Activated CD4-positive, alpha-beta T cell treated with anti-CD3 and anti-CD28 coated beads for 24 hours (primary cell): ENCODE measurements around the gene COL5A2.

Experiments
- DNase-seq, 2 donors: peaks; one replicate each; pipeline ENCODE4 v3.0.0-alpha.2; 2020; ENCODE audit warnings: low read depth in 2 of 2

COL5A2 gene

DNA sequence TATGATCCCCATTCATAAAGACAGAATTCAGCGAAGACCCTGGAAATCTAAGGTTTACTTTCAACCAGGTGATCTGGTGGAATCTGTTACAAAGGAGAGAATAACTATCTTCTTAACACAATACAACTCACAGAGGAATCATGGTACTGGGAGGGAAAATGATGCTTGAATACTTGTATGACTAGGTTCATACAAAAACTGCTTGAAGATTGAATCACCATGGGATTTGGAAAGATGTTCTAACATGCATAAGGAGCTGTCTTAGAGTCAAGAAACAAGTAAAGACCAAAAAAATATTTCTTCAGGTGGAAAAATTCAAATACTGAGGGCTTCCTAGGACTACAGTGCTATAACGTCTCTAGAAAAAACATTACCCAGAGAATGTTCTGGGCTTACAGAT, 32.2 kb downstream of the COL5A2 start:
- no peak for DNase-seq

GRCh38 chr2:189146553-189146952, 33.0 kb downstream of the COL5A2 start:
- no peak for DNase-seq

GRCh38 chr2:189144700-189145211, 34.8 kb downstream of the COL5A2 start:
- no peak for DNase-seq

- no peak for DNase-seq
These were observed 35.6 kb downstream of the COL5A2 start for GRCh38 chr2:189143925-189144324.

GRCh38 chr2:189142893-189143759, 36.4 kb downstream of the COL5A2 start:
- DNase-seq: peak; percentile 14 to 27

DNA sequence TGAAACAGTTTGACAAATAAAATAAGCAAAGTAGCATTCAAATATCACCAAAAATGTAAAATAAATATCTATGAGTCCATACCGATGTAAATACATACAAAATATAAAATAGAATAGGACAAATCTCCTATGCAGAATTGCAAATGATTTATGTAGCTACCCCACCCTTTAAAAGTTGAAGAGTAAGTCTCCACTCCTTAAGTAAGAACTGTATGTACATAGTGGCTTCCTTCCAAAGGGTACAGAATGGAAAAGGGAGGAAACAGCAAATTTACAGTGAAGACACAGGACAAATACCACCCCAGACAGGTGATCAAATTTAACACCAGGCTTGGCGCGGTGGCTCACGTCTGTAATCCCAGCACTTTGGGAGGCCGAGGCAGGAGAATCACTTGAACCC, 40.8 kb downstream of the COL5A2 start:
- no peak for DNase-seq

DNA sequence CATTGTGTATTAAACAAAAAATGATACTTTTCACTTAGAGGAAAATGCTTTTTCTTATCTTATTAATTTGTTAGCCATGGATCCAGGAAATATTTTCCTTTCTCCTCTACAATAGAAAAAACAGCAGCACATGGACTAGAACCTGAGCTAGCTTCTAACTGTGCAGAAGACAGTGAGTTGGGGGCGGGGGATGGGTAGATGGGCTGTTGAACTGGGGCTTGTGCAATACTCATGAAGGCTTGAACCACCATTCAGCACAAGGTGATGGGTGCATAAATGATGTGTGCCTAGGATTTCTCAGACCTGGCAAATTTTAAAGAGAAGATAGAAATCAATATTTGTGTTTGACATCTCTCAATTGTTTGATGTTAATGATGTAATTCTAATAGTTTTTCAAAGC, 42.0 kb downstream of the COL5A2 start:
- no peak for DNase-seq

- no peak for DNase-seq
These were observed 45.1 kb downstream of the COL5A2 start for GRCh38 chr2:189134485-189134884.

DNA sequence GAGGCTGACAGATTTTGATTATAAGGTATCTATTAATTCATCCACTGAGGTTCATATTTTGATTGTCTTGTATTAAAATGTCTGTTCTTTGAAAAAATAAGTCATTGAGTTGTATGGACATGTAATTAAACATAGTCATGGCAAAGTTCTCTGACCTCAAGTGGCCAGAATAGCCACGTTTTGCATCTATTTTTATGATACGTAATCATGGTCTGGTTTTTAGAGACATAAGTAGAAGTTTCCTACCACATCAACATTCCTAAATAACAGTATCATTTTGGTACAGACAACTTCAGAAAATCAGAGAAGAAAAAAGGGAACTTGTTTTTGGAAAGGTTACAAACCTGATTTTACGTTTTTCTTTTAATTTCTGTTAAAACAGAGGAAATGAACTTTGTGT, 47.6 kb downstream of the COL5A2 start:
- DNase-seq: no peak

DNA sequence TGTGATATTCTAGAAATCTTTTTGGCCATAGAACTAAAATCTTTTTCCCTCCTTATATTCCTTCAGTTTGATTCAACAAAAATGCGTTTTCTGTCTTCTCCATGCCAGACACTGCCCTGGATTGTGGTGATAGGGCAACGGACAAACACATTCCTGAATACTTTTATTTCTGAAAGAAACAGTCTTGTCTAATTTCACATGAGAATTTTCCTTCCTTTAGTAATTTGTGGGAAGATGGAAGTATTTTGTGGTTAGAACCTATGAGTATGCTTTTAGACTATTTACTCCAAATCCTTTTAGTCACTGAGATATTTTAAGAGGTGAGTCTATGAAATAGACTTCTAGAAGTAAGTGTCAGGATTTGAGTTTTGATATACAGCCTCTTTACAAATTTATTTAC, 49.6 kb downstream of the COL5A2 start:
- no peak for DNase-seq

GRCh38 chr2:189128970-189129369, 50.6 kb downstream of the COL5A2 start:
- DNase-seq: no peak

DNA sequence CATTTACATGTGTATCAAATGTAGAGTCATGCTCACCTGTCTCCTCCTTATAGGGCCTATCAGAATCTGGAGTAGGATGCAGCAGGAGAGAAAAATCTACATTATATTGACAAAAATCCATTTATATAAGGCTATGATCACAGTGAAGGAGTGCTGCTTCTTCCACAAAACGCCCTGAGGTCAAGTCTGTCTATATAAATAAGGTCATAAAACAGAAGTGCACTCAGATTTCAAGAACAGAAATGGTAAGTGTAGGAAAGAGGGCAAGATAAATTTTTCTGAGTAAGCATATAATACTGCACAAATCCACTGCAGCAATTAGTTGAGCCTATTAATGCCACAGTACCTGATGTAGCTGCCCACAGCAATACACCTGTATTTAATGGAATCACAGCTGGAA, 51.8 kb downstream of the COL5A2 start:
- no peak for DNase-seq

DNA sequence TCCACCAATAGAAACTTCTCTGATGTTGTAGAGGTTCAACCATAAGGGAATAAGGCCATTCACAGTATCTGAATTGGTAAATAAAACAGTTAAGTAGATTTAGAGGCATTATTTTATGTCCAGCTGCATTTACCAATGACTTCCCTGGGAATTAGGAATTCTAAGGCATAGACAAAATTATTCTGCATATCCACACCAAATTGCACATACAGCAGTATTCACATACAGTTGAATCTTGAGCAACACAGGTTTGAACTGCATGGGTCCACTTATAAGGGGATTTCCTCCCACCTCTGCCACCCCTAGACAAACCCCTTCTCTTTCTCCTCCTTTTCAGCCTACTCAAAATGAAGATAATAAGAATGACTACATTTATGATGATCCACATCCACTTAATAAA, 54.4 kb downstream of the COL5A2 start:
- no peak for DNase-seq

- no peak for DNase-seq
These were observed 55.4 kb downstream of the COL5A2 start for GRCh38 chr2:189124175-189124574.

GRCh38 chr2:189118386-189118785, 61.2 kb downstream of the COL5A2 start:
- DNase-seq: no peak

DNA sequence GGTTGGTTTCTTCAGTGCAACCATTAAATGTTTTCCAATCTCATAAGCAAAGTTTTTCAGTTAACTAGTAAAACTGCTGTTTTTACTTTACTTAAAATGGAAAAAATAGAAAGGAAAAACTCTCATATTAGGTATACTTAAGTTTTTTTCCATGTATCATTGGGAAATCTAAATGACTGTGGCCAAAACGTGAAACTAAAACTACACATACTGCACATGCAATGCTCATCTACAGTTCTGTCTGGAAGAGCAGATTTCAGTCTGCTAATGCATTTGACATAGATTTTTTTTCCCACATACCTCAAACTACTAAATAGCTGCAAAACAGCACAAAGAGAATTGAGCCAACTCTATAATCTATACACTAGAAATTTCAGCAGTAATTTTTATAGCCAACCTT, 62.6 kb downstream of the COL5A2 start:
- DNase-seq: no peak

DNA sequence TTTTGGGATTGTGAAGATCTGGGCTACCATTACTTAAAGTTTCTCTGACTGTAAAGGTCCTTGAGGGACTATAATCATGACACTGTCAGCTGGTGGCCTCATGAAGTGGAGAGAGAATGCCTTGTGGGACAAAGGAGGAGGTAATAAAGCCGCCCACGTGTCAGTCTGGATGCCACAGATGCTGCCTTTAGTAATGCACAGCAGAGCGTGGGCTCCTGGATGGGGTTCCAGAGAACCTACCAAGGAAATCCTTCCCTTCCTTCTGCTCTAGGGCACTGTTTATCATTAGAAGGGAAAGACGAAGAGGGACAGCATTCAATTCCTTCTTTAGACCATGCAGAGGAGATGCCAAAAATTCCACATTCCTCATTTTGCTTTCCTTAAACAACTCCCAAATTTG, 63.5 kb downstream of the COL5A2 start:
- DNase-seq: no peak

DNA sequence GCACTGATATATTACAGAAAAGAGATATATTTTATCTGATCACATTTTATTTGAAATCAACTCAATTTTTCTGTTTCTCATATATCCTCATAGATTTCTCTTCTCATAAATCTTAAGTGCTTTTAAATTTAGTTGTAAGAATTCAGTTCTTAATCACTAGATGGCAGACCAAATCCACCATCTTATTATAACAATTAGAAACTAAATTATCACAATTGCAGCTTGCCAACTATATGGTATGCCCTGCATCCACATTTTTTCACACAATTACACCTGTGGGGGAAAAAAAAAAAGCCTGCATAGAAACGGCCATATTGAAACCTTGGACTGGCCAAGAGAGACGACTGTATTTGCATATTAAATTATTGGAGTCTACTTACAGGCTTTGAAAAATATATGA, 64.4 kb downstream of the COL5A2 start:
- no peak for DNase-seq

GRCh38 chr2:189113963-189114362, 65.6 kb downstream of the COL5A2 start:
- DNase-seq: no peak

GRCh38 chr2:189111063-189111715, 68.4 kb downstream of the COL5A2 start:
- no peak for DNase-seq

GRCh38 chr2:189109921-189110397, 69.6 kb downstream of the COL5A2 start:
- no peak for DNase-seq

DNA sequence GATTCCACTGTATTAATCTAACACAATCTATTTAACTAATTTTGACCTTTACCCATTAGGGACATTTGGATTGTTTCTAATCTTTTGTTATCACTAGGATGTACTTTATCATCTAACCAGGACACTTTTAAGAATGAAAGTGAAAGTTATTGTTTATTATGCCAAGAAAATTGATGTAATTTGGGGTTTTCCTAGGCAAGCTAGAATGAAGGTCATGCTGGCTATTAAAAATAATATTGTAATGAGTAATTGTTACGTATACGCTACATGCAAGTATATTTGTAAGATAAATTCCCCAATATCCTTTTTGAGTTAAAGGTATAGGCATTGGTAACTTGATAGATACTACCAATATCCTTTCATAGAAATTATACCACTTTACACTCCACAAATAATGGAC, 74.6 kb downstream of the COL5A2 start:
- DNase-seq: no peak

DNA sequence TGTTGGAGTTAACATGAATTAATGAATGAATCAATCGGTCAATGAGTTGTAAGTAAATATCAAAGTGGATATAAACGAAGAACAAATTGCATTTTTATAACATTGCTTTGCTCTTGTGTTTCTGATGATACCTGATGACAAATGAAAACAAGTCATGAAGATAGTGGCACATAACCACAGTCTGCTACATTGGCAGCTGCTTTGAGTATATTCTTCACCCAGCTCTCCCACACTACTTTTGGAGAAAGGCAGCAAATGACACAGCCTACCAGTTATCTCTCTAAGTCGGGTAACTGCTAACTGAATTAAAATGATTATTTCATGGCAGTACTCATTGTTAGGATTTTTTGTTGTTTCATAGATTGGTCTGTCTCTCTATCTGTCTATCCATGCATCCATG, 76.8 kb downstream of the COL5A2 start:
- DNase-seq: no peak
